Measurements from ENCODE around the gene MYO3A.

GRCh38 chr10:25912866-25913265 is 21.2 kb upstream of the MYO3A start:
- no peak for TF ChIP-seq EZH2 (IDR thresholded peaks at IDR 0.05; ENCODE audit: low read length, missing control alignments)
- no peak for TF ChIP-seq CTCF (conservative IDR thresholded peaks at IDR 0.05 in 1 of 2, IDR thresholded peaks at IDR 0.05 in 1 of 2; ENCODE audit: low read depth in 1 of 2, low read length in 2 of 2)

All from fibroblast of lung (primary cell).